Thoracic aorta (tissue), 2 donors: ENCODE measurements around the gene PRKCD. TPM values are rescaled to one million over a fixed set of nuclear protein-coding genes. Genes with fewer than 3 reads are reported as not detected.

Source experiments
- ATAC-seq: fragments of 150-250 bp; one replicate; pipeline ENCODE4 v1.8.0; 2017; ENCODE audit warnings: low read depth; ENCODE audit not compliant: insufficient number of reproducible peaks, low FRiP score
- DNase-seq: peaks from one replicate; pipeline ENCODE4 v3.0.0-alpha.2; 2020; ENCODE audit warnings: low spot score
- H3K27ac ChIP-seq, 2 donors: fragments of 200-600 bp; sonication (generic); 1 replicate in 1 of 2; 2 replicates in 1 of 2; pipeline ENCODE4 v1.5.1; 2016; ENCODE audit warnings: mild to moderate bottlenecking in 2 of 2, moderate library complexity in 2 of 2
- H3K27me3 ChIP-seq: fragments of 200-600 bp; sonication (generic); replicated peaks from 2 replicates; pipeline ENCODE4 v1.6.0; 2016; ENCODE audit warnings: mild to moderate bottlenecking; ENCODE audit not compliant: insufficient read depth
- H3K36me3 ChIP-seq: fragments of 200-600 bp; sonication (generic); one replicate; pipeline ENCODE4 v1.5.1; 2016
- H3K4me1 ChIP-seq, 2 donors: fragments of 200-600 bp; sonication (generic); 1 replicate in 1 of 2; 2 replicates in 1 of 2; pipeline versions ENCODE4 v1.5.1 to v1.6.0; 2016; ENCODE audit warnings: low read depth in 2 of 2, mild to moderate bottlenecking in 1 of 2; ENCODE audit not compliant: control insufficient read depth in 1 of 2
- H3K4me3 ChIP-seq: fragments of 200-600 bp; sonication (generic); 2 replicates; pipeline ENCODE4 v1.5.1; 2016; ENCODE audit warnings: mild to moderate bottlenecking
- H3K9me3 ChIP-seq: fragments of 200-600 bp; sonication (generic); 2 replicates; pipeline ENCODE4 v1.5.1; 2016
- CTCF ChIP-seq: fragments of 200-600 bp; sonication (generic); IDR thresholded peaks from one replicate; pipeline ENCODE4 v1.5.1; 2019; ENCODE audit warnings: antibody characterized with exemption
- total RNA-seq, 2 donors: library from RNA; depleted of rRNA; stranded (reverse); fragments of >200 nt; gene quantifications; one replicate each; pipeline versions ENCODE4 v1.1.0 to v1.2.3, GENCODE V29; 2016

Gene PRKCD
- total RNA-seq, 2 donors from 2014 or later: 17.5 to 20.2 TPM

GRCh38 chr3:53226841-53227407, 65.9 kb downstream of the PRKCD start:
- Histone ChIP-seq H3K4me1 (no peaks in the 10 kb centered on the region), H3K36me3 (peaks cover 76% of the 10 kb centered on the region), H3K4me3 (no peak overlapping the region), H3K9me3 (no peaks in the 10 kb centered on the region), H3K27me3 (no peaks in the 10 kb centered on the region), H3K27ac (no peak overlapping the region)
- ATAC-seq (no peak), DNase-seq (no peak)
- no peak for TF ChIP-seq CTCF

GRCh38 chr3:53227993-53228885, 67.2 kb downstream of the PRKCD start:
- Histone ChIP-seq H3K4me1 (no peaks in the 10 kb centered on the region), H3K36me3 (peaks cover 88% of the 10 kb centered on the region), H3K4me3 (no peak overlapping the region), H3K9me3 (no peaks in the 10 kb centered on the region), H3K27me3 (no peaks in the 10 kb centered on the region), H3K27ac (no peak overlapping the region)
- ATAC-seq (no peak), DNase-seq (no peak)
- TF ChIP-seq CTCF: no peak

GRCh38 chr3:53229171-53229570, 68.2 kb downstream of the PRKCD start:
- no peak for TF ChIP-seq CTCF
- no peaks in the 10 kb centered on the region for H3K9me3 ChIP-seq
- no peak overlapping the region for H3K4me3 ChIP-seq
- no peaks in the 10 kb centered on the region for H3K27me3 ChIP-seq
- ATAC-seq (no peak), DNase-seq (no peak)
- no peaks in the 10 kb centered on the region for H3K4me1 ChIP-seq
- H3K27ac ChIP-seq: no peak overlapping the region
- peaks cover 92% of the 10 kb centered on the region for H3K36me3 ChIP-seq

- Histone ChIP-seq H3K27me3 (no peaks in the 10 kb centered on the region), H3K4me1 (no peaks in the 10 kb centered on the region), H3K4me3 (no peak overlapping the region), H3K27ac (no peak overlapping the region), H3K9me3 (no peaks in the 10 kb centered on the region), H3K36me3 (peaks cover 96% of the 10 kb centered on the region)
- DNase-seq (no peak), ATAC-seq (no peak)
- TF ChIP-seq CTCF: no peak
Observed at GRCh38 chr3:53229606-53230005, 68.6 kb downstream of the PRKCD start.

GRCh38 chr3:53230041-53230621, 69.1 kb downstream of the PRKCD start:
- Histone ChIP-seq H3K4me3 (no peak overlapping the region), H3K9me3 (no peaks in the 10 kb centered on the region), H3K4me1 (no peaks in the 10 kb centered on the region), H3K27me3 (no peaks in the 10 kb centered on the region), H3K27ac (no peak overlapping the region), H3K36me3 (peaks cover 95% of the 10 kb centered on the region)
- DNase-seq (no peak), ATAC-seq (no peak)
- no peak for TF ChIP-seq CTCF
